ENCODE measurements around the gene ADGRV1. TPM values are rescaled to one million over a fixed set of nuclear protein-coding genes. Genes with fewer than 3 reads are reported as not detected.

Gene ADGRV1
- total RNA-seq, 1 donor, result 0.94 TPM

DNA sequence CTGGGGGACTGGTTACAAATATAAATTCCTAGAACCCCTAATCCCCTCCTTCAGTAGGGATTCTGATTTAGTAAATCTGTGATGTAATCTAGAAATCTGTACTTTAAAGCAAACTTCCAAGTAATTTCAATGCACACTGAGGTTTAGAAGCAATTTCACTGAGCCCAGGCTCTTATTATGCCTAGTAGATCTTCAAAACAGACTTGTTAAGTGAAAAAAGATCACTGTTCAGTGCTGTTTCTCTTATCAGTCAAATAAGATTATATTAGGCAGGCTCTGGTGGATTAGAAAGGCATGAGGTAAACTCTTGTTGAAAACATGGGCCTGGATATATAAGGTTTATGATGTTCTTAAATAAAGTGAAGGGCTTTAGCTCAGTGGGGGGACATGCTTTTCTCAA is 293.9 kb downstream of the ADGRV1 start:
- no peaks in the 10 kb centered on the region for H3K4me1 ChIP-seq (ENCODE audit: insufficient read depth, low read length)
- no peaks in the 10 kb centered on the region for H3K27me3 ChIP-seq (ENCODE audit: insufficient read depth, low read length)
- H3K4me3 ChIP-seq (ENCODE audit: low read length), result no peak overlapping the region
- H3K9me3 ChIP-seq (ENCODE audit: low read depth, low read length), result no peaks in the 10 kb centered on the region

DNA sequence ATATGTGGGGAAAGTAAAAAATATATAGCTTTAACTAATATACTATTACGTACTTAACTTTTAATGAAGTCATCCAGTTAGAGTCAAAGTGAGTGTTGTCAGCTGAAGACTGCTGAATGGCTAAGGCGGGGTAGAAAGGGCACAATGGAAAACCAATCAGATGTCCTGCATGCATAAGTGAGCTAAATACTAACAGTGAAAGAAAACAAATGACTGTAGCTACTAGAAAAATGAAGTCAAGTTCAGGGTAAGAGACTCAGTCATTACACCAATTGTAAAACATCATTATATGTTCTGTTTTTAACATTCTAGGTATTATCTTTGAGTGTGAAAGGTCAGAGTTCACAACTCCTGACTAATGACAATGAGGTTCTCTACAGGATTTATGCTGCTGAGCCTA is 295.2 kb downstream of the ADGRV1 start:
- H3K9me3 ChIP-seq (ENCODE audit: low read depth, low read length), result no peaks in the 10 kb centered on the region
- H3K4me3 ChIP-seq (ENCODE audit: low read length), result no peak overlapping the region
- no peaks in the 10 kb centered on the region for H3K4me1 ChIP-seq (ENCODE audit: insufficient read depth, low read length)
- no peaks in the 10 kb centered on the region for H3K27me3 ChIP-seq (ENCODE audit: insufficient read depth, low read length)

- H3K4me1 ChIP-seq (ENCODE audit: insufficient read depth, low read length), result no peaks in the 10 kb centered on the region
- no peaks in the 10 kb centered on the region for H3K9me3 ChIP-seq (ENCODE audit: low read depth, low read length)
Observed at GRCh38 chr5:90854169-90854568, 295.6 kb downstream of the ADGRV1 start.

GRCh38 chr5:90855296-90856010 is 296.9 kb downstream of the ADGRV1 start:
- Histone ChIP-seq H3K4me1 (ENCODE audit: insufficient read depth, low read length) (no peaks in the 10 kb centered on the region), H3K4me3 (ENCODE audit: low read length) (no peak overlapping the region), H3K27me3 (ENCODE audit: insufficient read depth, low read length) (no peaks in the 10 kb centered on the region), H3K9me3 (ENCODE audit: low read depth, low read length) (no peaks in the 10 kb centered on the region)

More at GRCh38 chr5:90854169-90854568, 295.6 kb downstream of the ADGRV1 start:
- Histone ChIP-seq H3K27me3 (ENCODE audit: insufficient read depth, low read length) (no peaks in the 10 kb centered on the region), H3K4me3 (ENCODE audit: low read length) (no peak overlapping the region)

DNA sequence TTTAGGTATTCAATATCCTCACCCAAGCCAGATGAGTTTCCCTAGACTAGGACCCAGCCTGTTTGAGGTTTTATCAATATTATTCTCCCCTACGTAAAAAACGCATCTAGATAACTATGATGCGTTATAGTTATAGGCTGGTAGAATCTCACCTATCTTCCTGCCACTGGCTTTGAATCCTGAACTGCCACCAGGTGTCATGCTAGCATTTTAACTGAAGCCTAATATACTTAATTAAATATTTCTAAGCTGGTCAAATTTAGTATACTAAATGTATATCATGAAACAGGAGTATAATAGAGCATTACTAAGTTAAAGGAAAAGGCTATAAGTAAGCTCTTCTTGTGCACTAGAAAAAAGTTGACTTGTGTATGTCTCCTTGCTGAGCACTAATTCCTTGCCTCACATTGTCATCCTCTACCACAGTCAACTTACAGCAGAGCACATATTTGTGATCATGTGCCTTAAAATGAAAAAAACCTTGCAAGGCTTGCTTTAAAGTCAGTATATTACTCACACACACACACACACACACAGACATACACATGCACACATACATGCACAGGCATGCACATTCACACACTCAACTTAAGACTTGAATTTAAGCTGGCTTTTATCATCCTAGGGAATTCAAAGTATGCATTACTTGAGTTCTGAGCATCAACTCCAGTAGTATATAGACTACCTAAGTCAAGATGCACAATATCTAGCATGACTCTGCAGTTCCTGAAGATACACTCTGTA is 303.4 kb downstream of the ADGRV1 start:
- Histone ChIP-seq H3K4me1 (ENCODE audit: insufficient read depth, low read length) (no peaks in the 10 kb centered on the region), H3K9me3 (ENCODE audit: low read depth, low read length) (no peaks in the 10 kb centered on the region), H3K4me3 (ENCODE audit: low read length) (no peak overlapping the region), H3K27me3 (ENCODE audit: insufficient read depth, low read length) (no peaks in the 10 kb centered on the region)

GRCh38 chr5:90865180-90865579 is 306.6 kb downstream of the ADGRV1 start:
- Histone ChIP-seq H3K4me3 (ENCODE audit: low read length) (no peak overlapping the region), H3K27me3 (ENCODE audit: insufficient read depth, low read length) (peaks cover 6% of the 10 kb centered on the region), H3K4me1 (ENCODE audit: insufficient read depth, low read length) (no peaks in the 10 kb centered on the region), H3K9me3 (ENCODE audit: low read depth, low read length) (no peaks in the 10 kb centered on the region)

- H3K4me1 ChIP-seq (ENCODE audit: insufficient read depth, low read length), result no peaks in the 10 kb centered on the region
- peaks cover 6% of the 10 kb centered on the region for H3K27me3 ChIP-seq (ENCODE audit: insufficient read depth, low read length)
- no peaks in the 10 kb centered on the region for H3K9me3 ChIP-seq (ENCODE audit: low read depth, low read length)
- no peak overlapping the region for H3K4me3 ChIP-seq (ENCODE audit: low read length)
Observed at GRCh38 chr5:90866333-90866732, 307.7 kb downstream of the ADGRV1 start.

GRCh38 chr5:90866915-90867731 is 308.5 kb downstream of the ADGRV1 start:
- Histone ChIP-seq H3K4me3 (ENCODE audit: low read length) (no peak overlapping the region), H3K9me3 (ENCODE audit: low read depth, low read length) (no peaks in the 10 kb centered on the region), H3K4me1 (ENCODE audit: insufficient read depth, low read length) (no peaks in the 10 kb centered on the region), H3K27me3 (ENCODE audit: insufficient read depth, low read length) (peaks cover 6% of the 10 kb centered on the region)

- Histone ChIP-seq H3K4me3 (ENCODE audit: low read length) (no peak overlapping the region), H3K9me3 (ENCODE audit: low read depth, low read length) (no peaks in the 10 kb centered on the region), H3K4me1 (ENCODE audit: insufficient read depth, low read length) (peaks cover 4% of the 10 kb centered on the region), H3K27me3 (ENCODE audit: insufficient read depth, low read length) (peaks cover 6% of the 10 kb centered on the region)
Observed at GRCh38 chr5:90868799-90869198, 310.2 kb downstream of the ADGRV1 start.

DNA sequence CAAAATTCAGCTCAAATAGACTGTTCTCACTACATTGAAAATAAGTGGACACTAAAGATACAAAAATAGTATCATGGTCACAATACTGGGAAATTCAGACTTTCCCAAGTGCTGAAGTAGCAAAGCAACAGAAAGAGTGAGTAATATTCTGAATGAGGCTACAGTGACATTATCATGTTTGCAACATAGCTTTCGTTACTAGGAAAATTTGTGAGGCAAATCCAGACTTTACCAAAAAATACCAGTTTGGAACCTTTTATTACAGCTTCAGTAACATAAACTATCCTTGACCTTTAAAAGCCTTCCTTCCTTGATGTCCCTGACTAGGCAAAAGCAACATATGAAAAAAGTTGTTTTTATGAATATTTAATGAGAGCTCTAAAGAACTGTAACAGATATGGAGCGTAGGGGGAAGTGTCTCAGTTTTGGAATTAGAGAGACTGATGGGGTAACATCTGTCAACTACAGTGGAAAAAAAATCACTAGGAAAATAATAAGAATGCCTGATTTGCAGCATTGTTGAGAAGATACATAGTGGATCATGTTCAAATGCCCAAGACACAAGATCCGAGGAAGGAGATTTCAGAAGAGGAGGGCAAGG is 312.9 kb downstream of the ADGRV1 start:
- Histone ChIP-seq H3K4me1 (ENCODE audit: insufficient read depth, low read length) (peaks cover 4% of the 10 kb centered on the region), H3K4me3 (ENCODE audit: low read length) (no peak overlapping the region), H3K9me3 (ENCODE audit: low read depth, low read length) (no peaks in the 10 kb centered on the region), H3K27me3 (ENCODE audit: insufficient read depth, low read length) (peaks cover 6% of the 10 kb centered on the region)

GRCh38 chr5:90873033-90873517 is 314.5 kb downstream of the ADGRV1 start:
- no peak overlapping the region for H3K4me3 ChIP-seq (ENCODE audit: low read length)
- peaks cover 3% of the 10 kb centered on the region for H3K27me3 ChIP-seq (ENCODE audit: insufficient read depth, low read length)
- peaks cover 4% of the 10 kb centered on the region for H3K4me1 ChIP-seq (ENCODE audit: insufficient read depth, low read length)
- H3K9me3 ChIP-seq (ENCODE audit: low read depth, low read length), result no peaks in the 10 kb centered on the region

DNA sequence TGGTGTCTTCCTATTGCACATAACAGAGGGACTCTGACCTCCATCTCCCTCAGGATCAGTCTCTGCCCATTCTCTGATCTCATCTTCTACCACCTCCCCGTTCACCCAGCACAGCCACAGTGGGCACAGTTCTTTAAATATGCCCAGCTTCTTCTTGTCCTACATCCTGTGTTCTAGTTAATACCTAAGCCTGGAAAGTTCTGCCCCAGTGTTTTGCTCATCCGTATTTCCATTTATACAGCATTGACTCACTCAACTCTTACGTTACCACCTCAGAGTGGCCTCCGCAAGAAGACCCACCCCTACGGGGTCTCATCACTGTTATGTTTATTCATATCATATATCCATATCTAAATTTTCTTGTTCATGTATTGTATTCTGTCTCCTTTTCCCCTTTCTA is 315.5 kb downstream of the ADGRV1 start:
- no peaks in the 10 kb centered on the region for H3K9me3 ChIP-seq (ENCODE audit: low read depth, low read length)
- no peak overlapping the region for H3K4me3 ChIP-seq (ENCODE audit: low read length)
- peaks cover 3% of the 10 kb centered on the region for H3K27me3 ChIP-seq (ENCODE audit: insufficient read depth, low read length)
- peaks cover 4% of the 10 kb centered on the region for H3K4me1 ChIP-seq (ENCODE audit: insufficient read depth, low read length)

GRCh38 chr5:90875456-90875855 is 316.9 kb downstream of the ADGRV1 start:
- H3K27me3 ChIP-seq (ENCODE audit: insufficient read depth, low read length), result no peaks in the 10 kb centered on the region
- H3K4me3 ChIP-seq (ENCODE audit: low read length), result no peak overlapping the region
- peaks cover 4% of the 10 kb centered on the region for H3K4me1 ChIP-seq (ENCODE audit: insufficient read depth, low read length)
- no peaks in the 10 kb centered on the region for H3K9me3 ChIP-seq (ENCODE audit: low read depth, low read length)

DNA sequence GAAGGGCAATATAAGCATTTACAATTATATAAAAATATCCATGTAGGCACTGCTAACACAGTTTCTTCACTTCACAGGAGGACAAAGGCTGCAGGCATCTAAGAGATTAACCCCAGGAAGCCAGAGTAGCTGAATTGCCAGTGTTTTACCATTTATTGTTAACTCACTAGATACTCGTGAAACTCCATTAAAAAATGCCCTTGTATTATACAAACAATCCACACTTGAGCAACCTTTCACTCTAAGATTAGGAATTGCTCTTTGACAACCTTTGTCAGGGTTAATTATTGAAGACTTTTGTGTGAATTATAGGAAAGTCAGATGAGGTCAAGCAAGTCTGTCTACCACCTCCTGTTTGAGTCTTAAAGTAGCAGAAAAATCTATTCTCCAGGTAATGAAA is 317.8 kb downstream of the ADGRV1 start:
- Histone ChIP-seq H3K4me3 (ENCODE audit: low read length) (no peak overlapping the region), H3K9me3 (ENCODE audit: low read depth, low read length) (no peaks in the 10 kb centered on the region), H3K4me1 (ENCODE audit: insufficient read depth, low read length) (peaks cover 4% of the 10 kb centered on the region), H3K27me3 (ENCODE audit: insufficient read depth, low read length) (no peaks in the 10 kb centered on the region)

- Histone ChIP-seq H3K4me3 (ENCODE audit: low read length) (no peak overlapping the region), H3K4me1 (ENCODE audit: insufficient read depth, low read length) (peaks cover 4% of the 10 kb centered on the region), H3K27me3 (ENCODE audit: insufficient read depth, low read length) (no peaks in the 10 kb centered on the region), H3K9me3 (ENCODE audit: low read depth, low read length) (no peaks in the 10 kb centered on the region)
Observed at GRCh38 chr5:90877049-90877448, 318.5 kb downstream of the ADGRV1 start.

Data from mononuclear cell (primary cell).